ENCODE measurements around the gene CKAP2L. TPM values are rescaled to one million over a fixed set of nuclear protein-coding genes. Genes with fewer than 3 reads are reported as not detected.

CKAP2L gene
- total and polyA plus RNA-seq, 2 experiments from 2014 or later, result 16.2 to 30.2 TPM

GRCh38 chr2:112788653-112789052 lies 24.2 kb upstream of the CKAP2L start:
- Histone ChIP-seq H3K27ac (ENCODE audit: low read depth) (no peak overlapping the region), H3K4me2 (no peak overlapping the region), H3K79me2 (replicated peaks; ENCODE audit: insufficient read depth) (no peaks in the 10 kb centered on the region), H2AFZ (no peak overlapping the region), H4K20me1 (replicated peaks; ENCODE audit: insufficient read depth) (no peaks in the 10 kb centered on the region), H3K4me1 (ENCODE audit: insufficient read depth) (peaks cover 27% of the 10 kb centered on the region), H3K9me2 (ENCODE audit: insufficient read depth) (peaks cover 18% of the 10 kb centered on the region), H3K27me3 (ENCODE audit: insufficient read depth) (no peaks in the 10 kb centered on the region), H3K4me3 (no peak overlapping the region), H3F3A (replicated peaks; ENCODE audit: low read depth) (no peaks in the 10 kb centered on the region), H3K36me3 (ENCODE audit: insufficient read depth) (no peaks in the 10 kb centered on the region)
- no peak for ATAC-seq
- TF ChIP-seq ZNF114 (CRISPR knock-in tag; IDR thresholded peaks at IDR 0.05), result no peak
- no peak for TF ChIP-seq NANOG (IDR thresholded peaks at IDR 0.05; ENCODE audit: borderline replicate concordance)
- no peak for TF ChIP-seq POLR2AphosphoS5 (IDR thresholded peaks at IDR 0.05; ENCODE audit: low read depth)
- TF ChIP-seq, protein P1, sequence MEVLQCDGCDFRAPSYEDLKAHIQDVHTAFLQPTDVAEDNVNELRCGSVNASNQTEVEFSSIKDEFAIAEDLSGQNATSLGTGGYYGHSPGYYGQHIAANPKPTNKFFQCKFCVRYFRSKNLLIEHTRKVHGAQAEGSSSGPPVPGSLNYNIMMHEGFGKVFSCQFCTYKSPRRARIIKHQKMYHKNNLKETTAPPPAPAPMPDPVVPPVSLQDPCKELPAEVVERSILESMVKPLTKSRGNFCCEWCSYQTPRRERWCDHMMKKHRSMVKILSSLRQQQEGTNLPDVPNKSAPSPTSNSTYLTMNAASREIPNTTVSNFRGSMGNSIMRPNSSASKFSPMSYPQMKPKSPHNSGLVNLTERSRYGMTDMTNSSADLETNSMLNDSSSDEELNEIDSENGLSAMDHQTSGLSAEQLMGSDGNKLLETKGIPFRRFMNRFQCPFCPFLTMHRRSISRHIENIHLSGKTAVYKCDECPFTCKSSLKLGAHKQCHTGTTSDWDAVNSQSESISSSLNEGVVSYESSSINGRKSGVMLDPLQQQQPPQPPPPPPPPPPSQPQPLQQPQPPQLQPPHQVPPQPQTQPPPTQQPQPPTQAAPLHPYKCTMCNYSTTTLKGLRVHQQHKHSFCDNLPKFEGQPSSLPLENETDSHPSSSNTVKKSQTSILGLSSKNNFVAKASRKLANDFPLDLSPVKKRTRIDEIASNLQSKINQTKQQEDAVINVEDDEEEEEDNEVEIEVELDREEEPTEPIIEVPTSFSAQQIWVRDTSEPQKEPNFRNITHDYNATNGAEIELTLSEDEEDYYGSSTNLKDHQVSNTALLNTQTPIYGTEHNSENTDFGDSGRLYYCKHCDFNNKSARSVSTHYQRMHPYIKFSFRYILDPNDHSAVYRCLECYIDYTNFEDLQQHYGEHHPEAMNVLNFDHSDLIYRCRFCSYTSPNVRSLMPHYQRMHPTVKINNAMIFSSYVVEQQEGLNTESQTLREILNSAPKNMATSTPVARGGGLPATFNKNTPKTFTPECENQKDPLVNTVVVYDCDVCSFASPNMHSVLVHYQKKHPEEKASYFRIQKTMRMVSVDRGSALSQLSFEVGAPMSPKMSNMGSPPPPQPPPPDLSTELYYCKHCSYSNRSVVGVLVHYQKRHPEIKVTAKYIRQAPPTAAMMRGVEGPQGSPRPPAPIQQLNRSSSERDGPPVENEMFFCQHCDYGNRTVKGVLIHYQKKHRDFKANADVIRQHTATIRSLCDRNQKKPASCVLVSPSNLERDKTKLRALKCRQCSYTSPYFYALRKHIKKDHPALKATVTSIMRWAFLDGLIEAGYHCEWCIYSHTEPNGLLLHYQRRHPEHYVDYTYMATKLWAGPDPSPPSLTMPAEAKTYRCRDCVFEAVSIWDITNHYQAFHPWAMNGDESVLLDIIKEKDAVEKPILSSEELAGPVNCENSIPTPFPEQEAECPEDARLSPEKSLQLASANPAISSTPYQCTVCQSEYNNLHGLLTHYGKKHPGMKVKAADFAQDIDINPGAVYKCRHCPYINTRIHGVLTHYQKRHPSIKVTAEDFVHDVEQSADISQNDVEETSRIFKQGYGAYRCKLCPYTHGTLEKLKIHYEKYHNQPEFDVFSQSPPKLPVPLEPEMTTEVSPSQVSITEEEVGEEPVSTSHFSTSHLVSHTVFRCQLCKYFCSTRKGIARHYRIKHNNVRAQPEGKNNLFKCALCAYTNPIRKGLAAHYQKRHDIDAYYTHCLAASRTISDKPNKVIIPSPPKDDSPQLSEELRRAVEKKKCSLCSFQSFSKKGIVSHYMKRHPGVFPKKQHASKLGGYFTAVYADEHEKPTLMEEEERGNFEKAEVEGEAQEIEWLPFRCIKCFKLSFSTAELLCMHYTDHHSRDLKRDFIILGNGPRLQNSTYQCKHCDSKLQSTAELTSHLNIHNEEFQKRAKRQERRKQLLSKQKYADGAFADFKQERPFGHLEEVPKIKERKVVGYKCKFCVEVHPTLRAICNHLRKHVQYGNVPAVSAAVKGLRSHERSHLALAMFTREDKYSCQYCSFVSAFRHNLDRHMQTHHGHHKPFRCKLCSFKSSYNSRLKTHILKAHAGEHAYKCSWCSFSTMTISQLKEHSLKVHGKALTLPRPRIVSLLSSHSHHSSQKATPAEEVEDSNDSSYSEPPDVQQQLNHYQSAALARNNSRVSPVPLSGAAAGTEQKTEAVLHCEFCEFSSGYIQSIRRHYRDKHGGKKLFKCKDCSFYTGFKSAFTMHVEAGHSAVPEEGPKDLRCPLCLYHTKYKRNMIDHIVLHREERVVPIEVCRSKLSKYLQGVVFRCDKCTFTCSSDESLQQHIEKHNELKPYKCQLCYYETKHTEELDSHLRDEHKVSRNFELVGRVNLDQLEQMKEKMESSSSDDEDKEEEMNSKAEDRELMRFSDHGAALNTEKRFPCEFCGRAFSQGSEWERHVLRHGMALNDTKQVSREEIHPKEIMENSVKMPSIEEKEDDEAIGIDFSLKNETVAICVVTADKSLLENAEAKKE (CRISPR knock-in tag; IDR thresholded peaks at IDR 0.05), result no peak
- TF ChIP-seq EZH2 (IDR thresholded peaks at IDR 0.05; ENCODE audit: low read depth, unreplicated experiment), result no peak
- TF ChIP-seq EZH2phosphoT487 (IDR thresholded peaks at IDR 0.05; ENCODE audit: unreplicated experiment), result no peak
- no peak for TF ChIP-seq STAT1 (IDR thresholded peaks at IDR 0.05; ENCODE audit: unreplicated experiment)
- no peak for TF ChIP-seq REST (IDR thresholded peaks at IDR 0.05; ENCODE audit: unreplicated experiment)
- peaks cover 2% of the 10 kb centered on the region for H3K27me3 Mint-ChIP-seq (ENCODE audit: insufficient read depth, low read depth, poor library complexity)
- peaks cover 5% of the 10 kb centered on the region; the same call in 1 of the 3 replicates for H3K36me3 Mint-ChIP-seq (ENCODE audit: low read depth)
- H3K4me3 Mint-ChIP-seq, result no peak overlapping the region
- peaks cover 30% of the 10 kb centered on the region for H3K4me1 Mint-ChIP-seq
- H3K9me3 Mint-ChIP-seq, result peaks cover 4% of the 10 kb centered on the region
- no peak for DNase-seq (ENCODE audit: low spot score)
- no peak overlapping the region for H3K27ac Mint-ChIP-seq

Measured in GM23338 (cell line).